Astrocyte (in vitro differentiated cells and primary cell): Measurements from ENCODE around the gene LRRC75A. TPM values are rescaled to one million over a fixed set of nuclear protein-coding genes. Genes with fewer than 3 reads are reported as not detected.

Source experiments
- DNase-seq: peaks from one replicate; pipeline ENCODE4 v3.0.0-alpha.2; 2010; ENCODE audit warnings: low read depth
- FAIRE-seq: peaks from 2 replicates; lab custom pipeline; 2011; peaks lifted over from hg19 to GRCh38; lab: Jason Lieb, UNC
- H2AFZ ChIP-seq: 2 replicates; pipeline ENCODE4 v1.6.0; 2012; ENCODE audit warnings: low read depth, low read length, inconsistent platforms
- H3K27ac ChIP-seq: 2 replicates; pipeline ENCODE4 v1.5.1; 2011; ENCODE audit warnings: low read depth, low read length, inconsistent platforms
- H3K27me3 ChIP-seq: 2 replicates; pipeline ENCODE4 v1.6.0; 2011; ENCODE audit warnings: low read length, inconsistent platforms; ENCODE audit not compliant: insufficient read depth
- H3K36me3 ChIP-seq: 2 replicates; pipeline ENCODE4 v1.5.1; 2011; ENCODE audit warnings: low read length, inconsistent platforms; ENCODE audit not compliant: insufficient read depth
- H3K4me1 ChIP-seq: 2 replicates; pipeline ENCODE4 v1.5.1; 2011; ENCODE audit warnings: low read length, inconsistent platforms; ENCODE audit not compliant: insufficient read depth
- H3K4me2 ChIP-seq: 2 replicates; pipeline ENCODE4 v1.6.0; 2012; ENCODE audit warnings: low read length, inconsistent platforms
- H3K4me3 ChIP-seq: 2 replicates; pipeline ENCODE4 v1.5.1; 2011; ENCODE audit warnings: low read depth, mild to moderate bottlenecking, low read length, inconsistent platforms; ENCODE audit not compliant: insufficient read depth
- H3K79me2 ChIP-seq: 2 replicates; pipeline ENCODE4 v1.6.0; 2012; ENCODE audit warnings: mild to moderate bottlenecking, low read length, inconsistent platforms; ENCODE audit not compliant: insufficient read depth
- H3K9ac ChIP-seq: 2 replicates; pipeline ENCODE4 v1.6.0; 2012; ENCODE audit warnings: mild to moderate bottlenecking, low read length, inconsistent platforms
- H3K9me3 ChIP-seq: 2 replicates; pipeline ENCODE4 v1.5.1; 2012; ENCODE audit warnings: low read depth, mild to moderate bottlenecking, low read length, inconsistent platforms; ENCODE audit not compliant: insufficient read depth
- H4K20me1 ChIP-seq: 2 replicates; pipeline ENCODE4 v1.6.0; 2012; ENCODE audit warnings: low read length, inconsistent platforms; ENCODE audit not compliant: insufficient read depth
- H3K27ac Mint-ChIP-seq: one replicate; pipeline ENCODE4 v1.8.0; 2021; ENCODE audit warnings: mild to moderate bottlenecking, mixed read lengths; ENCODE audit not compliant: unreplicated experiment
- H3K27me3 Mint-ChIP-seq: one replicate; pipeline ENCODE4 v1.8.0; 2021; ENCODE audit warnings: low read depth, mixed read lengths; ENCODE audit not compliant: unreplicated experiment
- H3K36me3 Mint-ChIP-seq: one replicate; pipeline ENCODE4 v1.8.0; 2021; ENCODE audit warnings: low read depth, mixed read lengths; ENCODE audit not compliant: unreplicated experiment
- H3K4me1 Mint-ChIP-seq: one replicate; pipeline ENCODE4 v1.8.0; 2021; ENCODE audit warnings: low read depth, mixed read lengths; ENCODE audit not compliant: unreplicated experiment
- H3K4me3 Mint-ChIP-seq: one replicate; pipeline ENCODE4 v1.8.0; 2021; ENCODE audit warnings: mild to moderate bottlenecking, moderate library complexity, mixed read lengths; ENCODE audit not compliant: unreplicated experiment
- H3K9me3 Mint-ChIP-seq: one replicate; pipeline ENCODE4 v1.8.0; 2021; ENCODE audit warnings: mild to moderate bottlenecking, mixed read lengths; ENCODE audit not compliant: unreplicated experiment
- CTCF ChIP-seq: IDR thresholded peaks from 2 replicates; pipeline ENCODE4 v1.5.1; 2011; ENCODE audit warnings: low read depth, mild to moderate bottlenecking, inconsistent platforms, low read length, moderate library complexity; ENCODE audit not compliant: insufficient read depth
- EZH2 ChIP-seq: IDR thresholded peaks from 2 replicates; pipeline ENCODE4 v1.6.1; 2012; ENCODE audit warnings: mild to moderate bottlenecking, low read length, inconsistent platforms; ENCODE audit not compliant: insufficient read depth
- total RNA-seq: library from RNA; stranded (reverse); gene quantifications from 2 replicates; pipeline ENCODE4 v1.2.1, GENCODE V29; 2021

Gene LRRC75A
- total RNA-seq, 1 donor from 2014 or later = 0.36 TPM

DNA sequence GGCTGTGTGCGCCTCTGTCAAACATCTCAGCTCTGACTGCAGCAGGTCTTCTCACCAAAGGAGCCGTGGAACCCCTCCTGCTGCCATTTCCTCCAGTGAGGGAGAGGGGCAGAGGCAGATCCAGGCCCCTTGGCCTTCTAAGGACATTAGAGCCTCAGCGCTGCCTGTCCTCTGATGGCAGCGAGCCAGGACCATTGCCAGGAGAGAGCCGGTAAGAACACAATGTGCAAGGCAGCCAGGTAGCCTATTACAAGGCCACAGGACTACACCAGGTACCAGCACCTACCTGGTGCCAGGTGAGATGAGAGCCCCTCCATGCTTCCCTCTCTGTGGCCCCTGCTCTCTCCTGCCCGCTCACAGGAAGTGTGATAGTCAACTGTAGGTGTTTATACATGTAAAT, 11.0 kb downstream of the LRRC75A start:
- no peak overlapping the region for H3K9ac ChIP-seq
- peaks cover 19% of the 10 kb centered on the region for H3K4me1 ChIP-seq
- H3K27ac Mint-ChIP-seq = no peak overlapping the region
- no peak overlapping the region for H3K27ac ChIP-seq
- H3K27me3 ChIP-seq = no peaks in the 10 kb centered on the region
- H3K4me3 ChIP-seq = no peak overlapping the region
- no peaks in the 10 kb centered on the region for H3K36me3 Mint-ChIP-seq
- no peaks in the 10 kb centered on the region for H3K79me2 ChIP-seq
- no peak for TF ChIP-seq EZH2
- no peak for TF ChIP-seq CTCF
- FAIRE-seq = no peak
- no peak overlapping the region for H3K4me2 ChIP-seq
- no peaks in the 10 kb centered on the region for H3K9me3 ChIP-seq
- H3K9me3 Mint-ChIP-seq = no peaks in the 10 kb centered on the region
- DNase-seq = no peak
- H3K4me1 Mint-ChIP-seq = peaks cover 19% of the 10 kb centered on the region
- H3K4me3 Mint-ChIP-seq = no peak overlapping the region
- H3K27me3 Mint-ChIP-seq = peaks cover 13% of the 10 kb centered on the region
- H3K36me3 ChIP-seq = no peaks in the 10 kb centered on the region
- H2AFZ ChIP-seq = no peak overlapping the region
- H4K20me1 ChIP-seq = no peaks in the 10 kb centered on the region

GRCh38 chr17:16479264-16479663, 12.7 kb downstream of the LRRC75A start:
- no peak overlapping the region for H2AFZ ChIP-seq
- H3K4me3 ChIP-seq = no peak overlapping the region
- no peaks in the 10 kb centered on the region for H3K36me3 ChIP-seq
- no peaks in the 10 kb centered on the region for H3K9me3 ChIP-seq
- no peaks in the 10 kb centered on the region for H3K9me3 Mint-ChIP-seq
- no peaks in the 10 kb centered on the region for H3K36me3 Mint-ChIP-seq
- H3K4me1 ChIP-seq = peaks cover 10% of the 10 kb centered on the region
- no peaks in the 10 kb centered on the region for H3K79me2 ChIP-seq
- H3K4me1 Mint-ChIP-seq = peaks cover 14% of the 10 kb centered on the region
- H3K4me3 Mint-ChIP-seq = no peak overlapping the region
- no peaks in the 10 kb centered on the region for H3K27me3 ChIP-seq
- H3K9ac ChIP-seq = no peak overlapping the region
- DNase-seq (no peak), FAIRE-seq (no peak)
- peaks cover 10% of the 10 kb centered on the region for H3K27me3 Mint-ChIP-seq
- no peak overlapping the region for H3K27ac ChIP-seq
- TF ChIP-seq EZH2 (no peak), CTCF (no peak)
- no peak overlapping the region for H3K4me2 ChIP-seq
- H4K20me1 ChIP-seq = no peaks in the 10 kb centered on the region
- no peak overlapping the region for H3K27ac Mint-ChIP-seq

DNA sequence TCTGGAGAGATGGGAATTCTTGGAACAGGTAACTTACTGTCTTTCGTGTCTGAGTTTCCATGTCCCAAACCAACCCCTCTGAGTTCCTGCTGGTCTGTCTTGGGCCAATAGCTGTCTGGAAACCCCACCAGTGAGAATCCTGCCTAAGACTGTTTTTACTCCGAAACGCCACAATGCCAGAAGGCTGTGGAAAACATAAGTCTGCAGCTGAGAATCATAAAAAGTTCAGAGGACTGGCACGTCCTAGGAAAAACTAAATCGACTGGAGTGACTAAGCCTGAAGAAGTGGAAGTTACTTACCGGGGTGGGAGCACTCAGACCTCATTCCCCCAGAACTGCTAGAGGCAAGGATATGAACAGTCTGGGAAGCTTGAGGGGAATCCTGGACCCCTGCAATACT, 13.3 kb downstream of the LRRC75A start:
- Mint-ChIP-seq H3K27me3 (peaks cover 10% of the 10 kb centered on the region), H3K36me3 (no peaks in the 10 kb centered on the region), H3K4me1 (peaks cover 15% of the 10 kb centered on the region), H3K4me3 (no peak overlapping the region), H3K9me3 (no peaks in the 10 kb centered on the region), H3K27ac (no peak overlapping the region)
- TF ChIP-seq EZH2 (no peak), CTCF (no peak)
- H3K27ac ChIP-seq = no peak overlapping the region
- no peak overlapping the region for H3K4me3 ChIP-seq
- H3K4me1 ChIP-seq = peaks cover 8% of the 10 kb centered on the region
- H3K79me2 ChIP-seq = no peaks in the 10 kb centered on the region
- H3K9ac ChIP-seq = no peak overlapping the region
- H2AFZ ChIP-seq = no peak overlapping the region
- no peaks in the 10 kb centered on the region for H3K9me3 ChIP-seq
- DNase-seq = no peak
- H3K36me3 ChIP-seq = no peaks in the 10 kb centered on the region
- no peaks in the 10 kb centered on the region for H4K20me1 ChIP-seq
- FAIRE-seq = no peak
- no peak overlapping the region for H3K4me2 ChIP-seq
- H3K27me3 ChIP-seq = no peaks in the 10 kb centered on the region
